Sigmoid colon (tissue), 4 donors: ENCODE results near the gene ZFYVE28.

ENCODE experiments used
- EP300 ChIP-seq, 4 donors: sonication (generic); formaldehyde crosslinking; IDR thresholded peaks; one replicate each; pipeline ENCODE4 v1.6.1; 2017; ENCODE audit warnings: antibody characterized with exemption in 4 of 4
- POLR2A ChIP-seq, 2 donors: fragments of 450-650 bp; IDR thresholded peaks; one replicate each; pipeline ENCODE4 v1.6.1; 2016; ENCODE audit warnings: antibody characterized with exemption in 2 of 2, mild to moderate bottlenecking in 2 of 2, moderate library complexity in 2 of 2
- POLR2AphosphoS5 ChIP-seq, 4 donors: sonication (generic); formaldehyde crosslinking; IDR thresholded peaks; one replicate each; pipeline ENCODE4 v1.6.1; 2017; ENCODE audit warnings: antibody characterized with exemption in 4 of 4
- TF ChIP-seq, protein P1 (sequence below), 4 experiments: fragments of 450-650 bp in 3 of 4; fragments of 200-600 bp in 1 of 4; IDR thresholded peaks; one replicate each; pipeline ENCODE4 v1.5.1; 2016 to 2019; ENCODE audit warnings: antibody characterized with exemption in 4 of 4, mild to moderate bottlenecking in 3 of 4, moderate library complexity in 2 of 4

DNA sequence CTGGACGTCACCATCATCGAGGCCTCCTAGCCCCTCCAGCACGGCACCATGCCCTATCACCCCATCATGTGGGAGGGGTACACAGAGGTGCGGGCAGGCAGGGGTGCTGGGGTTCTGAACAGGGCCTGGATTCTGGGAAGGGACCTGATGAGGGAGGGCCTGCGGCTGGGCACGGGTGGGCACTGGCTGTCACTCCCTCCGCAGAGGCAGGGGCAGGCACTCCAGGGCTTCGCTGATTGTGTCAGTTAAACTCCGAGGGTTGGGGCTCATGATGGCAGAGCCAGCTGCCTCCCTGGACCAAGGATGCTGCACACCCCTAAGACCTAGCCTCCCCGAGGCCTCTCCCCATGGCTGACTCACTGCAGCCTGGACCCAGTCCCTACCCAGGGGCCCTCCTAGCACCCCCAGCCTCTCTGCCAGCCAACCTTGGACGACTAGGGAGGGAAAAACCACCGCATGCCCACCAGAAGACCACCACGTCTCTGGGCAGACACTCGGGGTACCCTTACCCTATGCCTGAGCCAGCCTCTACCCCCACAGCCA is 45.9 kb downstream of the ZFYVE28 start:
- TF ChIP-seq POLR2A (IDR thresholded peaks at IDR 0.05), result no peak
- no peak for TF ChIP-seq POLR2AphosphoS5 (IDR thresholded peaks at IDR 0.05)
- TF ChIP-seq, protein P1, sequence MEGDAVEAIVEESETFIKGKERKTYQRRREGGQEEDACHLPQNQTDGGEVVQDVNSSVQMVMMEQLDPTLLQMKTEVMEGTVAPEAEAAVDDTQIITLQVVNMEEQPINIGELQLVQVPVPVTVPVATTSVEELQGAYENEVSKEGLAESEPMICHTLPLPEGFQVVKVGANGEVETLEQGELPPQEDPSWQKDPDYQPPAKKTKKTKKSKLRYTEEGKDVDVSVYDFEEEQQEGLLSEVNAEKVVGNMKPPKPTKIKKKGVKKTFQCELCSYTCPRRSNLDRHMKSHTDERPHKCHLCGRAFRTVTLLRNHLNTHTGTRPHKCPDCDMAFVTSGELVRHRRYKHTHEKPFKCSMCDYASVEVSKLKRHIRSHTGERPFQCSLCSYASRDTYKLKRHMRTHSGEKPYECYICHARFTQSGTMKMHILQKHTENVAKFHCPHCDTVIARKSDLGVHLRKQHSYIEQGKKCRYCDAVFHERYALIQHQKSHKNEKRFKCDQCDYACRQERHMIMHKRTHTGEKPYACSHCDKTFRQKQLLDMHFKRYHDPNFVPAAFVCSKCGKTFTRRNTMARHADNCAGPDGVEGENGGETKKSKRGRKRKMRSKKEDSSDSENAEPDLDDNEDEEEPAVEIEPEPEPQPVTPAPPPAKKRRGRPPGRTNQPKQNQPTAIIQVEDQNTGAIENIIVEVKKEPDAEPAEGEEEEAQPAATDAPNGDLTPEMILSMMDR (IDR thresholded peaks at IDR 0.05), result no peak
- no peak for TF ChIP-seq EP300 (IDR thresholded peaks at IDR 0.05)
